ENCODE data around the gene EOMES.

Gene EOMES

DNA sequence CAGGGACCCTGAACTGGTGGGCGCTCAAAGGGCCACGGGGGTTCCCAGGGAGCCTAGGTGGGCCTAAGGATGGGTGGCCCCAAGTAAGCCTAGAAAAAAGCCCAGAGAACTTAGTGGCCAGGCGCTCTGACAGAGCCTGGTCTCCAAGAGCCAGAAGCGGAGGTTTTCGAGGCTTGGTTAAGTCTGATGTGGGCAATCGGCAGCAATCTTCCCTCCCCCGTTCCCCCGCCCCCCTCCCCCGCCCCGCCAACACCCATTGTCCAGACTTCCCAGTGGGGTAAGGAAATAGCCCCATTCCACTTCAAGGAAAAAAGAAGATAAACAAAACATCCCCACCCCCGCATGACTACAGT, 6.7 kb downstream of the EOMES start:
- TF ChIP-seq, protein P1, sequence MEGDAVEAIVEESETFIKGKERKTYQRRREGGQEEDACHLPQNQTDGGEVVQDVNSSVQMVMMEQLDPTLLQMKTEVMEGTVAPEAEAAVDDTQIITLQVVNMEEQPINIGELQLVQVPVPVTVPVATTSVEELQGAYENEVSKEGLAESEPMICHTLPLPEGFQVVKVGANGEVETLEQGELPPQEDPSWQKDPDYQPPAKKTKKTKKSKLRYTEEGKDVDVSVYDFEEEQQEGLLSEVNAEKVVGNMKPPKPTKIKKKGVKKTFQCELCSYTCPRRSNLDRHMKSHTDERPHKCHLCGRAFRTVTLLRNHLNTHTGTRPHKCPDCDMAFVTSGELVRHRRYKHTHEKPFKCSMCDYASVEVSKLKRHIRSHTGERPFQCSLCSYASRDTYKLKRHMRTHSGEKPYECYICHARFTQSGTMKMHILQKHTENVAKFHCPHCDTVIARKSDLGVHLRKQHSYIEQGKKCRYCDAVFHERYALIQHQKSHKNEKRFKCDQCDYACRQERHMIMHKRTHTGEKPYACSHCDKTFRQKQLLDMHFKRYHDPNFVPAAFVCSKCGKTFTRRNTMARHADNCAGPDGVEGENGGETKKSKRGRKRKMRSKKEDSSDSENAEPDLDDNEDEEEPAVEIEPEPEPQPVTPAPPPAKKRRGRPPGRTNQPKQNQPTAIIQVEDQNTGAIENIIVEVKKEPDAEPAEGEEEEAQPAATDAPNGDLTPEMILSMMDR (conservative IDR thresholded peaks at IDR 0.05; ENCODE audit: low read depth, low read length), result no peak
- DNase-seq (ENCODE audit: low read depth), result no peak
- no peak overlapping the region for H3K4me3 ChIP-seq (ENCODE audit: low read length)

- peak overlapping the region; percentile 25 for H3K4me3 ChIP-seq (ENCODE audit: low read length)
- TF ChIP-seq, protein P1 (conservative IDR thresholded peaks at IDR 0.05; ENCODE audit: low read depth, low read length), result no peak
- DNase-seq (ENCODE audit: low read depth), result no peak
Observed at GRCh38 chr3:27714692-27715453, 7.2 kb downstream of the EOMES start.

- no peak for DNase-seq (ENCODE audit: low read depth)
- TF ChIP-seq, protein P1 (conservative IDR thresholded peaks at IDR 0.05; ENCODE audit: low read depth, low read length), result no peak
- H3K4me3 ChIP-seq (ENCODE audit: low read length), result no peak overlapping the region
Observed at GRCh38 chr3:27714146-27714526, 8.0 kb downstream of the EOMES start.

GRCh38 chr3:27713435-27714145, 8.5 kb downstream of the EOMES start:
- peak overlapping the region; percentile 57 for H3K4me3 ChIP-seq (ENCODE audit: low read length)
- TF ChIP-seq, protein P1 (conservative IDR thresholded peaks at IDR 0.05; ENCODE audit: low read depth, low read length), result no peak
- DNase-seq (ENCODE audit: low read depth), result no peak

- DNase-seq (ENCODE audit: low read depth), result no peak
Observed at GRCh38 chr3:27713078-27713423, 9.1 kb downstream of the EOMES start.

GRCh38 chr3:27712136-27713077, 9.7 kb downstream of the EOMES start:
- peak overlapping the region; percentile 57 for H3K4me3 ChIP-seq (ENCODE audit: low read length)
- TF ChIP-seq, protein P1 (conservative IDR thresholded peaks at IDR 0.05; ENCODE audit: low read depth, low read length), result peak; percentile 88
- peak; percentile 34 for DNase-seq (ENCODE audit: low read depth)

More at GRCh38 chr3:27713078-27713423, 9.1 kb downstream of the EOMES start:
- peak overlapping the region; percentile 57 for H3K4me3 ChIP-seq (ENCODE audit: low read length)
- TF ChIP-seq, protein P1 (conservative IDR thresholded peaks at IDR 0.05; ENCODE audit: low read depth, low read length), result no peak

All from retinal pigment epithelial cell (primary cell).